ENCODE measurements around the gene DCP2.

Gene DCP2

DNA sequence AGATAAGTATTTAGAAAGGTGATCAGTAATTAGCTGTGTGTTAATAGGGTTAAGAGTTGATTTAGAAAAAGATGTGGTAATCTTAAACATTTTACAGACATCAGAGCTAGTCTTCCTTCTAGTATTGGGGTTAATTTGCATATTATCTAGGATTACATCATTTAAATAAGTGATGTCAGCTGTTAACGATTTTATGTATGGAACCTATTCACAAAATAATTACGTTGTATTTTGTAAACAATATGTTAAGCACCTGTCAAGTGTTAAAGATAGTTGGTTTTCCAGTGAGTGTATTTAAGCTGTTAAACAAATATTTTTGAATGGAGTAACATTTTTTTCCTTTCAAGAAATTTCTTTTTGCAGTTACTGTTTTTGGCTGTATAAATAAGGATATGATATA lies 2.2 kb downstream of the DCP2 start (continued):
- TF ChIP-seq, protein P1, sequence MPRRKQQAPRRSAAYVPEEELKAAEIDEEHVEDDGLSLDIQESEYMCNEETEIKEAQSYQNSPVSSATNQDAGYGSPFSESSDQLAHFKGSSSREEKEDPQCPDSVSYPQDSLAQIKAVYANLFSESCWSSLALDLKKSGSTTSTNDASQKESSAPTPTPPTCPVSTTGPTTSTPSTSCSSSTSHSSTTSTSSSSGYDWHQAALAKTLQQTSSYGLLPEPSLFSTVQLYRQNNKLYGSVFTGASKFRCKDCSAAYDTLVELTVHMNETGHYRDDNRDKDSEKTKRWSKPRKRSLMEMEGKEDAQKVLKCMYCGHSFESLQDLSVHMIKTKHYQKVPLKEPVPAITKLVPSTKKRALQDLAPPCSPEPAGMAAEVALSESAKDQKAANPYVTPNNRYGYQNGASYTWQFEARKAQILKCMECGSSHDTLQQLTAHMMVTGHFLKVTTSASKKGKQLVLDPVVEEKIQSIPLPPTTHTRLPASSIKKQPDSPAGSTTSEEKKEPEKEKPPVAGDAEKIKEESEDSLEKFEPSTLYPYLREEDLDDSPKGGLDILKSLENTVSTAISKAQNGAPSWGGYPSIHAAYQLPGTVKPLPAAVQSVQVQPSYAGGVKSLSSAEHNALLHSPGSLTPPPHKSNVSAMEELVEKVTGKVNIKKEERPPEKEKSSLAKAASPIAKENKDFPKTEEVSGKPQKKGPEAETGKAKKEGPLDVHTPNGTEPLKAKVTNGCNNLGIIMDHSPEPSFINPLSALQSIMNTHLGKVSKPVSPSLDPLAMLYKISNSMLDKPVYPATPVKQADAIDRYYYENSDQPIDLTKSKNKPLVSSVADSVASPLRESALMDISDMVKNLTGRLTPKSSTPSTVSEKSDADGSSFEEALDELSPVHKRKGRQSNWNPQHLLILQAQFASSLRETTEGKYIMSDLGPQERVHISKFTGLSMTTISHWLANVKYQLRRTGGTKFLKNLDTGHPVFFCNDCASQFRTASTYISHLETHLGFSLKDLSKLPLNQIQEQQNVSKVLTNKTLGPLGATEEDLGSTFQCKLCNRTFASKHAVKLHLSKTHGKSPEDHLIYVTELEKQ (tag by site-specific recombination; IDR thresholded peaks at IDR 0.05; ENCODE audit: borderline replicate concordance): no peak
- TF ChIP-seq ZNF37A (tag by site-specific recombination; IDR thresholded peaks at IDR 0.05): no peak
- TF ChIP-seq, protein P2, sequence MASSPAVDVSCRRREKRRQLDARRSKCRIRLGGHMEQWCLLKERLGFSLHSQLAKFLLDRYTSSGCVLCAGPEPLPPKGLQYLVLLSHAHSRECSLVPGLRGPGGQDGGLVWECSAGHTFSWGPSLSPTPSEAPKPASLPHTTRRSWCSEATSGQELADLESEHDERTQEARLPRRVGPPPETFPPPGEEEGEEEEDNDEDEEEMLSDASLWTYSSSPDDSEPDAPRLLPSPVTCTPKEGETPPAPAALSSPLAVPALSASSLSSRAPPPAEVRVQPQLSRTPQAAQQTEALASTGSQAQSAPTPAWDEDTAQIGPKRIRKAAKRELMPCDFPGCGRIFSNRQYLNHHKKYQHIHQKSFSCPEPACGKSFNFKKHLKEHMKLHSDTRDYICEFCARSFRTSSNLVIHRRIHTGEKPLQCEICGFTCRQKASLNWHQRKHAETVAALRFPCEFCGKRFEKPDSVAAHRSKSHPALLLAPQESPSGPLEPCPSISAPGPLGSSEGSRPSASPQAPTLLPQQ (tag by site-specific recombination; IDR thresholded peaks at IDR 0.05): 0 out of 2 replicates have a peak, but pooled peaks have one; percentile 29
- TF ChIP-seq ZNF366 (tag by site-specific recombination; conservative IDR thresholded peaks at IDR 0.05): peak; percentile 79
- TF ChIP-seq, protein P3, sequence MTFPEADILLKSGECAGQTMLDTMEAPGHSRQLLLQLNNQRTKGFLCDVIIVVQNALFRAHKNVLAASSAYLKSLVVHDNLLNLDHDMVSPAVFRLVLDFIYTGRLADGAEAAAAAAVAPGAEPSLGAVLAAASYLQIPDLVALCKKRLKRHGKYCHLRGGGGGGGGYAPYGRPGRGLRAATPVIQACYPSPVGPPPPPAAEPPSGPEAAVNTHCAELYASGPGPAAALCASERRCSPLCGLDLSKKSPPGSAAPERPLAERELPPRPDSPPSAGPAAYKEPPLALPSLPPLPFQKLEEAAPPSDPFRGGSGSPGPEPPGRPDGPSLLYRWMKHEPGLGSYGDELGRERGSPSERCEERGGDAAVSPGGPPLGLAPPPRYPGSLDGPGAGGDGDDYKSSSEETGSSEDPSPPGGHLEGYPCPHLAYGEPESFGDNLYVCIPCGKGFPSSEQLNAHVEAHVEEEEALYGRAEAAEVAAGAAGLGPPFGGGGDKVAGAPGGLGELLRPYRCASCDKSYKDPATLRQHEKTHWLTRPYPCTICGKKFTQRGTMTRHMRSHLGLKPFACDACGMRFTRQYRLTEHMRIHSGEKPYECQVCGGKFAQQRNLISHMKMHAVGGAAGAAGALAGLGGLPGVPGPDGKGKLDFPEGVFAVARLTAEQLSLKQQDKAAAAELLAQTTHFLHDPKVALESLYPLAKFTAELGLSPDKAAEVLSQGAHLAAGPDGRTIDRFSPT (tag by site-specific recombination; IDR thresholded peaks at IDR 0.05): no peak
- TF ChIP-seq, protein P4, sequence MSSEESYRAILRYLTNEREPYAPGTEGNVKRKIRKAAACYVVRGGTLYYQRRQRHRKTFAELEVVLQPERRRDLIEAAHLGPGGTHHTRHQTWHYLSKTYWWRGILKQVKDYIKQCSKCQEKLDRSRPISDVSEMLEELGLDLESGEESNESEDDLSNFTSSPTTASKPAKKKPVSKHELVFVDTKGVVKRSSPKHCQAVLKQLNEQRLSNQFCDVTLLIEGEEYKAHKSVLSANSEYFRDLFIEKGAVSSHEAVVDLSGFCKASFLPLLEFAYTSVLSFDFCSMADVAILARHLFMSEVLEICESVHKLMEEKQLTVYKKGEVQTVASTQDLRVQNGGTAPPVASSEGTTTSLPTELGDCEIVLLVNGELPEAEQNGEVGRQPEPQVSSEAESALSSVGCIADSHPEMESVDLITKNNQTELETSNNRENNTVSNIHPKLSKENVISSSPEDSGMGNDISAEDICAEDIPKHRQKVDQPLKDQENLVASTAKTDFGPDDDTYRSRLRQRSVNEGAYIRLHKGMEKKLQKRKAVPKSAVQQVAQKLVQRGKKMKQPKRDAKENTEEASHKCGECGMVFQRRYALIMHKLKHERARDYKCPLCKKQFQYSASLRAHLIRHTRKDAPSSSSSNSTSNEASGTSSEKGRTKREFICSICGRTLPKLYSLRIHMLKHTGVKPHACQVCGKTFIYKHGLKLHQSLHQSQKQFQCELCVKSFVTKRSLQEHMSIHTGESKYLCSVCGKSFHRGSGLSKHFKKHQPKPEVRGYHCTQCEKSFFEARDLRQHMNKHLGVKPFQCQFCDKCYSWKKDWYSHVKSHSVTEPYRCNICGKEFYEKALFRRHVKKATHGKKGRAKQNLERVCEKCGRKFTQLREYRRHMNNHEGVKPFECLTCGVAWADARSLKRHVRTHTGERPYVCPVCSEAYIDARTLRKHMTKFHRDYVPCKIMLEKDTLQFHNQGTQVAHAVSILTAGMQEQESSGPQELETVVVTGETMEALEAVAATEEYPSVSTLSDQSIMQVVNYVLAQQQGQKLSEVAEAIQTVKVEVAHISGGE (tag by site-specific recombination; conservative IDR thresholded peaks at IDR 0.05; ENCODE audit: low read depth): no peak
- no peak for TF ChIP-seq ZNF23 (tag by site-specific recombination; IDR thresholded peaks at IDR 0.05; ENCODE audit: borderline replicate concordance)
- TF ChIP-seq, protein P5, sequence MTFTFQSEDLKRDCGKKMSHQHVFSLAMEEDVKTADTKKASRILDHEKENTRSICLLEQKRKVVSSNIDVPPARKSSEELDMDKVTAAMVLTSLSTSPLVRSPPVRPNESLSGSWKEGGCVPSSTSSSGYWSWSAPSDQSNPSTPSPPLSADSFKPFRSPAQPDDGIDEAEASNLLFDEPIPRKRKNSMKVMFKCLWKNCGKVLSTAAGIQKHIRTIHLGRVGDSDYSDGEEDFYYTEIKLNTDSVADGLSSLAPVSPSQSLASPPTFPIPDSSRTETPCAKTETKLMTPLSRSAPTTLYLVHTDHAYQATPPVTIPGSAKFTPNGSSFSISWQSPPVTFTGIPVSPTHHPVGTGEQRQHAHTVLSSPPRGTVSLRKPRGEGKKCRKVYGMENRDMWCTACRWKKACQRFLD (tag by site-specific recombination; IDR thresholded peaks at IDR 0.05): no peak
- no peak for TF ChIP-seq ZNF324 (tag by site-specific recombination; IDR thresholded peaks at IDR 0.05)
- no peak for TF ChIP-seq ZBTB20 (tag by site-specific recombination; IDR thresholded peaks at IDR 0.05)
- TF ChIP-seq ZNF223 (tag by site-specific recombination; IDR thresholded peaks at IDR 0.05): no peak
- 0 out of 2 replicates have a peak, but pooled peaks have one; percentile 41 for TF ChIP-seq ZXDB (tag by site-specific recombination; IDR thresholded peaks at IDR 0.05)
- peak; percentile 39; the same call in 1 of the 2 replicates for TF ChIP-seq ZNF843 (tag by site-specific recombination; IDR thresholded peaks at IDR 0.05)
- TF ChIP-seq, protein P6, sequence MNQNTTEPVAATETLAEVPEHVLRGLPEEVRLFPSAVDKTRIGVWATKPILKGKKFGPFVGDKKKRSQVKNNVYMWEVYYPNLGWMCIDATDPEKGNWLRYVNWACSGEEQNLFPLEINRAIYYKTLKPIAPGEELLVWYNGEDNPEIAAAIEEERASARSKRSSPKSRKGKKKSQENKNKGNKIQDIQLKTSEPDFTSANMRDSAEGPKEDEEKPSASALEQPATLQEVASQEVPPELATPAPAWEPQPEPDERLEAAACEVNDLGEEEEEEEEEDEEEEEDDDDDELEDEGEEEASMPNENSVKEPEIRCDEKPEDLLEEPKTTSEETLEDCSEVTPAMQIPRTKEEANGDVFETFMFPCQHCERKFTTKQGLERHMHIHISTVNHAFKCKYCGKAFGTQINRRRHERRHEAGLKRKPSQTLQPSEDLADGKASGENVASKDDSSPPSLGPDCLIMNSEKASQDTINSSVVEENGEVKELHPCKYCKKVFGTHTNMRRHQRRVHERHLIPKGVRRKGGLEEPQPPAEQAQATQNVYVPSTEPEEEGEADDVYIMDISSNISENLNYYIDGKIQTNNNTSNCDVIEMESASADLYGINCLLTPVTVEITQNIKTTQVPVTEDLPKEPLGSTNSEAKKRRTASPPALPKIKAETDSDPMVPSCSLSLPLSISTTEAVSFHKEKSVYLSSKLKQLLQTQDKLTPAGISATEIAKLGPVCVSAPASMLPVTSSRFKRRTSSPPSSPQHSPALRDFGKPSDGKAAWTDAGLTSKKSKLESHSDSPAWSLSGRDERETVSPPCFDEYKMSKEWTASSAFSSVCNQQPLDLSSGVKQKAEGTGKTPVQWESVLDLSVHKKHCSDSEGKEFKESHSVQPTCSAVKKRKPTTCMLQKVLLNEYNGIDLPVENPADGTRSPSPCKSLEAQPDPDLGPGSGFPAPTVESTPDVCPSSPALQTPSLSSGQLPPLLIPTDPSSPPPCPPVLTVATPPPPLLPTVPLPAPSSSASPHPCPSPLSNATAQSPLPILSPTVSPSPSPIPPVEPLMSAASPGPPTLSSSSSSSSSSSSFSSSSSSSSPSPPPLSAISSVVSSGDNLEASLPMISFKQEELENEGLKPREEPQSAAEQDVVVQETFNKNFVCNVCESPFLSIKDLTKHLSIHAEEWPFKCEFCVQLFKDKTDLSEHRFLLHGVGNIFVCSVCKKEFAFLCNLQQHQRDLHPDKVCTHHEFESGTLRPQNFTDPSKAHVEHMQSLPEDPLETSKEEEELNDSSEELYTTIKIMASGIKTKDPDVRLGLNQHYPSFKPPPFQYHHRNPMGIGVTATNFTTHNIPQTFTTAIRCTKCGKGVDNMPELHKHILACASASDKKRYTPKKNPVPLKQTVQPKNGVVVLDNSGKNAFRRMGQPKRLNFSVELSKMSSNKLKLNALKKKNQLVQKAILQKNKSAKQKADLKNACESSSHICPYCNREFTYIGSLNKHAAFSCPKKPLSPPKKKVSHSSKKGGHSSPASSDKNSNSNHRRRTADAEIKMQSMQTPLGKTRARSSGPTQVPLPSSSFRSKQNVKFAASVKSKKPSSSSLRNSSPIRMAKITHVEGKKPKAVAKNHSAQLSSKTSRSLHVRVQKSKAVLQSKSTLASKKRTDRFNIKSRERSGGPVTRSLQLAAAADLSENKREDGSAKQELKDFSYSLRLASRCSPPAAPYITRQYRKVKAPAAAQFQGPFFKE (tag by site-specific recombination; IDR thresholded peaks at IDR 0.05; ENCODE audit: borderline replicate concordance): no peak
- no peak for TF ChIP-seq ZNF514 (tag by site-specific recombination; IDR thresholded peaks at IDR 0.05)
- TF ChIP-seq ZNF707 (tag by site-specific recombination; IDR thresholded peaks at IDR 0.05): no peak
- TF ChIP-seq ZNF24 (tag by site-specific recombination; IDR thresholded peaks at IDR 0.05): peak; percentile 53; the same call in 1 of the 2 replicates
- TF ChIP-seq, protein P7, sequence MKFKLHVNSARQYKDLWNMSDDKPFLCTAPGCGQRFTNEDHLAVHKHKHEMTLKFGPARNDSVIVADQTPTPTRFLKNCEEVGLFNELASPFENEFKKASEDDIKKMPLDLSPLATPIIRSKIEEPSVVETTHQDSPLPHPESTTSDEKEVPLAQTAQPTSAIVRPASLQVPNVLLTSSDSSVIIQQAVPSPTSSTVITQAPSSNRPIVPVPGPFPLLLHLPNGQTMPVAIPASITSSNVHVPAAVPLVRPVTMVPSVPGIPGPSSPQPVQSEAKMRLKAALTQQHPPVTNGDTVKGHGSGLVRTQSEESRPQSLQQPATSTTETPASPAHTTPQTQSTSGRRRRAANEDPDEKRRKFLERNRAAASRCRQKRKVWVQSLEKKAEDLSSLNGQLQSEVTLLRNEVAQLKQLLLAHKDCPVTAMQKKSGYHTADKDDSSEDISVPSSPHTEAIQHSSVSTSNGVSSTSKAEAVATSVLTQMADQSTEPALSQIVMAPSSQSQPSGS (tag by site-specific recombination; IDR thresholded peaks at IDR 0.05; ENCODE audit: low read depth): peak; percentile 99

All from HEK293 (cell line).